ENCODE results near the gene NKIRAS2. TPM values are rescaled to one million over a fixed set of nuclear protein-coding genes. Genes with fewer than 3 reads are reported as not detected.

The NKIRAS2 gene
- total RNA-seq, 1 experiment from 2014 or later, result 55.0 TPM

DNA sequence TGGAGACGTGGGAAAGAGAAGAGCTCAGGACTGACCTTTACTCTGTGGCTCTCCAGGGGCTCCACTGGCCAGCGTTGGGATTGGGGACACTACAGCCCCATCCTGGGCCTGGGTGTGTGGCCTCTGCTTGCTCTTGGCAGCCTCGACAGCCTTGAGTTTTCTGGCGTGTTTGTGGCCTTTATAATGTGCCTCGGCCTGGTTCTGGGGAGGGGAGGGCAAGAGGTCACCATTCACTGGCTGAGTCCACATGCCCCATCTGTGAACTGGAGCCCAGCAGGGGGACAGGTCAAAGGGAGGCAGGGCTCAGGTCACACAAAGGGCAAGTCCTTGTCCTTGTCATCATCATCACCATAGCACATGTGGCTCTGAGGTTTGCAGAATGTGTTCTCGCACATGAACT, 11.7 kb downstream of the NKIRAS2 start:
- Mint-ChIP-seq H3K27ac (ENCODE audit: unreplicated experiment) (no peak overlapping the region), H3K4me1 (ENCODE audit: low read depth, unreplicated experiment) (peaks cover 8% of the 10 kb centered on the region), H3K4me3 (ENCODE audit: unreplicated experiment) (no peak overlapping the region), H3K27me3 (ENCODE audit: insufficient read depth, unreplicated experiment) (no peaks in the 10 kb centered on the region), H3K9me3 (ENCODE audit: unreplicated experiment) (no peaks in the 10 kb centered on the region), H3K36me3 (ENCODE audit: insufficient read depth, unreplicated experiment) (peaks cover 5% of the 10 kb centered on the region)
- no peaks in the 10 kb centered on the region for H3K4me1 ChIP-seq
- intact Hi-C loops (cut with micrococcal nuclease; ENCODE audit: unreplicated experiment), result no loop called here
- CTCF ChIA-PET, result interaction anchor here (1.1 to 1.2 kb wide), 2 partner anchors 27 to 66 kb away, joined by 3 to 5 read pairs; no protein-coding TSS in a partner anchor
- no TSS peak for BruUV-seq (replicated peaks)
- H3K4me3 ChIP-seq (ENCODE audit: low read depth, low read length), result no peak overlapping the region
- no peaks in the 10 kb centered on the region for H3K27me3 ChIP-seq (replicated peaks; ENCODE audit: control insufficient read depth, insufficient read depth, low read length)
- H3K9me3 ChIP-seq, result no peaks in the 10 kb centered on the region
- DNase-seq, result no peak
- no peaks in the 10 kb centered on the region for H3K36me3 ChIP-seq (ENCODE audit: control insufficient read depth, insufficient read depth, low read length)
- POLR2A ChIA-PET, result no interaction called here
- TF ChIP-seq, protein P1, sequence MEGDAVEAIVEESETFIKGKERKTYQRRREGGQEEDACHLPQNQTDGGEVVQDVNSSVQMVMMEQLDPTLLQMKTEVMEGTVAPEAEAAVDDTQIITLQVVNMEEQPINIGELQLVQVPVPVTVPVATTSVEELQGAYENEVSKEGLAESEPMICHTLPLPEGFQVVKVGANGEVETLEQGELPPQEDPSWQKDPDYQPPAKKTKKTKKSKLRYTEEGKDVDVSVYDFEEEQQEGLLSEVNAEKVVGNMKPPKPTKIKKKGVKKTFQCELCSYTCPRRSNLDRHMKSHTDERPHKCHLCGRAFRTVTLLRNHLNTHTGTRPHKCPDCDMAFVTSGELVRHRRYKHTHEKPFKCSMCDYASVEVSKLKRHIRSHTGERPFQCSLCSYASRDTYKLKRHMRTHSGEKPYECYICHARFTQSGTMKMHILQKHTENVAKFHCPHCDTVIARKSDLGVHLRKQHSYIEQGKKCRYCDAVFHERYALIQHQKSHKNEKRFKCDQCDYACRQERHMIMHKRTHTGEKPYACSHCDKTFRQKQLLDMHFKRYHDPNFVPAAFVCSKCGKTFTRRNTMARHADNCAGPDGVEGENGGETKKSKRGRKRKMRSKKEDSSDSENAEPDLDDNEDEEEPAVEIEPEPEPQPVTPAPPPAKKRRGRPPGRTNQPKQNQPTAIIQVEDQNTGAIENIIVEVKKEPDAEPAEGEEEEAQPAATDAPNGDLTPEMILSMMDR (IDR thresholded peaks at IDR 0.05; ENCODE audit: insufficient read depth in 1 of 2, low read depth in 1 of 2, low read length in 1 of 2, severe bottlenecking in 1 of 2, unreplicated experiment in 1 of 2), result no peak

DNA sequence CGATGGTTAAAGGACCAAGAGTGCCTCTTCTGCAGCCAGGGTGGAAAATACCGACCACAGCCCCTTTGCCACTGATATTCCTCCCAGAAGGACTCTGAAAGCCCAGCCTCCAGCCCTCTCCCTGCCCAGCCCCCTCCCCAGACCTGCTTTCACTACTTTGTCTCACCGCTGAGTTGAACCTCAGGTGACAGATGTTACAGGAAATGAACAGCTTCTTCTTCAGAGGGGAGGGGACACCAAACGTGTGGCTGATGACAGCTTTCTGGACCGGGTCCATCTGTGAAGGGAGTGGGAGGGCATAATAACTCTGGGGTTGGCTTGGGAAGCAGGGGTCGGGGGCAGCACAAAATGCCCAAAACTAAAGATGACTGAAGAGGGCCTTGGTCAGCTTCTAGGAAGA, 14.2 kb downstream of the NKIRAS2 start:
- no peaks in the 10 kb centered on the region for H3K27me3 Mint-ChIP-seq (ENCODE audit: insufficient read depth, unreplicated experiment)
- H3K27ac Mint-ChIP-seq (ENCODE audit: unreplicated experiment), result peak overlapping the region; percentile 21
- no peaks in the 10 kb centered on the region for H3K36me3 ChIP-seq (ENCODE audit: control insufficient read depth, insufficient read depth, low read length)
- no peaks in the 10 kb centered on the region for H3K9me3 ChIP-seq
- no peaks in the 10 kb centered on the region for H3K9me3 Mint-ChIP-seq (ENCODE audit: unreplicated experiment)
- POLR2A ChIA-PET, result interaction anchor here (0.6 kb wide), 1 partner anchor 17 kb away, joined by 3 read pairs; the partner anchor contains the start of gene DNAJC7
- no peaks in the 10 kb centered on the region for H3K4me1 Mint-ChIP-seq (ENCODE audit: low read depth, unreplicated experiment)
- no peaks in the 10 kb centered on the region for H3K27me3 ChIP-seq (replicated peaks; ENCODE audit: control insufficient read depth, insufficient read depth, low read length)
- intact Hi-C loops (cut with micrococcal nuclease; ENCODE audit: unreplicated experiment), result no loop called here
- no peak overlapping the region for H3K4me3 ChIP-seq (ENCODE audit: low read depth, low read length)
- H3K4me1 ChIP-seq, result no peaks in the 10 kb centered on the region
- no peak for DNase-seq
- BruUV-seq (replicated peaks), result no TSS peak
- H3K4me3 Mint-ChIP-seq (ENCODE audit: unreplicated experiment), result no peak overlapping the region
- no peaks in the 10 kb centered on the region for H3K36me3 Mint-ChIP-seq (ENCODE audit: insufficient read depth, unreplicated experiment)
- CTCF ChIA-PET, result interaction anchor here (0.7 to 1.3 kb wide), 2 partner anchors 14 to 34 kb away, joined by 3 to 5 read pairs; partner anchors contain the start of gene NKIRAS2
- TF ChIP-seq, protein P1 (IDR thresholded peaks at IDR 0.05; ENCODE audit: insufficient read depth in 1 of 2, low read depth in 1 of 2, low read length in 1 of 2, severe bottlenecking in 1 of 2, unreplicated experiment in 1 of 2), result no peak

DNA sequence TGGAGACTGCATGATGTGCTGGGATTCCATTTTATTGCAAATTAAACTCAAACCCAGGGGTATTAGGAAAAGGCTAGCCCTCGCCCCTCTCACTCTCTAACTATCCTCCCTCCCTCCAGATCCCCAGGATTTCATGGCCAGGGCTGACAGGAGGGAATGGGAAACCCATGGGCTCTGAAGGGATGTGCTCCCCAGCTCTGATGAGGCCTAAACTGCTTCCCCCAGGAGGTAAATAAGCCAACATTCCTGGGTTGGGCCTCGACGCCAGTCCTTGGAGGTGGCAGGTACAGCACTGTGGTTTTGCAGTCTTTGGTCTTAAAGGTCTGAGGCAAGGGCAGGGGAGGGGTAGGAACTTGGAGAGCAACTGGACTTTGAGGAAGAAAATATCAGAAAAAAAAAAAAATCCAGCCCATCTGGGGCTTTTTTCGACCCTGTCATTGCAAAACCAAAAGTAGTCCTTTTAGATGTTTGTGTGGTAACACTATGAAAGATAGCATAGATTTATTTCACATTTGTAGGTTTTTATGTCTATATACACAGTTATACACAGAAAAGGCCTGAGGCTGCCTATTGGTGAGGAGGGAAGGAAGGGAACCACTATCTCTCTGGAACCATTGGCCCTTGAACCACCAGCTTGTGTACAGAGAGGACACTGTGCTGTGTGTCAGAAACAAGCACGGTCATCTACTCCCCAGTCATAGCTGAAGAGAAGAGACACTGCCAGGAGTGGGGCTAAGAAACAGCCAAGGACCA, 18.5 kb downstream of the NKIRAS2 start:
- no peak for DNase-seq
- no peaks in the 10 kb centered on the region for H3K27me3 ChIP-seq (replicated peaks; ENCODE audit: control insufficient read depth, insufficient read depth, low read length)
- no TSS peak for BruUV-seq (replicated peaks)
- H3K9me3 Mint-ChIP-seq (ENCODE audit: unreplicated experiment), result no peaks in the 10 kb centered on the region
- peaks cover 1% of the 10 kb centered on the region for H3K36me3 ChIP-seq (ENCODE audit: control insufficient read depth, insufficient read depth, low read length)
- H3K27me3 Mint-ChIP-seq (ENCODE audit: insufficient read depth, unreplicated experiment), result no peaks in the 10 kb centered on the region
- no peaks in the 10 kb centered on the region for H3K36me3 Mint-ChIP-seq (ENCODE audit: insufficient read depth, unreplicated experiment)
- H3K4me1 Mint-ChIP-seq (ENCODE audit: low read depth, unreplicated experiment), result no peaks in the 10 kb centered on the region
- POLR2A ChIA-PET, result no interaction called here
- H3K4me3 Mint-ChIP-seq (ENCODE audit: unreplicated experiment), result no peak overlapping the region
- no peaks in the 10 kb centered on the region for H3K9me3 ChIP-seq
- no peak overlapping the region for H3K4me3 ChIP-seq (ENCODE audit: low read depth, low read length)
- TF ChIP-seq, protein P1 (IDR thresholded peaks at IDR 0.05; ENCODE audit: insufficient read depth in 1 of 2, low read depth in 1 of 2, low read length in 1 of 2, severe bottlenecking in 1 of 2, unreplicated experiment in 1 of 2), result no peak
- H3K4me1 ChIP-seq, result no peaks in the 10 kb centered on the region
- H3K27ac Mint-ChIP-seq (ENCODE audit: unreplicated experiment), result no peak overlapping the region
- CTCF ChIA-PET, result no interaction called here
- intact Hi-C loops (cut with micrococcal nuclease; ENCODE audit: unreplicated experiment), result no loop called here

Measured in Caco-2 (cell line).